NCI-H187 treated with DMSO at 0.1 percent for 48 hours (cell line): ENCODE data around the gene LIN37.
A peak's percentile ranks its signal among the peaks of the same experiment; 100 is the strongest.

Experiments used
- DNase-seq: peaks from one replicate; lab custom pipeline; 2025; lab: John Stamatoyannopoulos, UW

LIN37 gene

GRCh38 chr19:35775046-35775297 is 26.6 kb downstream of the LIN37 start:
- no peak for DNase-seq

- peak; percentile 90 for DNase-seq
These were observed 27.1 kb downstream of the LIN37 start, which contains the start of gene ARHGAP33 for GRCh38 chr19:35775298-35776101. Gene ARHGAP33 (plus strand): TSS chr19:35775564. CDS start chr19:35775659, 95 bp downstream.

DNA sequence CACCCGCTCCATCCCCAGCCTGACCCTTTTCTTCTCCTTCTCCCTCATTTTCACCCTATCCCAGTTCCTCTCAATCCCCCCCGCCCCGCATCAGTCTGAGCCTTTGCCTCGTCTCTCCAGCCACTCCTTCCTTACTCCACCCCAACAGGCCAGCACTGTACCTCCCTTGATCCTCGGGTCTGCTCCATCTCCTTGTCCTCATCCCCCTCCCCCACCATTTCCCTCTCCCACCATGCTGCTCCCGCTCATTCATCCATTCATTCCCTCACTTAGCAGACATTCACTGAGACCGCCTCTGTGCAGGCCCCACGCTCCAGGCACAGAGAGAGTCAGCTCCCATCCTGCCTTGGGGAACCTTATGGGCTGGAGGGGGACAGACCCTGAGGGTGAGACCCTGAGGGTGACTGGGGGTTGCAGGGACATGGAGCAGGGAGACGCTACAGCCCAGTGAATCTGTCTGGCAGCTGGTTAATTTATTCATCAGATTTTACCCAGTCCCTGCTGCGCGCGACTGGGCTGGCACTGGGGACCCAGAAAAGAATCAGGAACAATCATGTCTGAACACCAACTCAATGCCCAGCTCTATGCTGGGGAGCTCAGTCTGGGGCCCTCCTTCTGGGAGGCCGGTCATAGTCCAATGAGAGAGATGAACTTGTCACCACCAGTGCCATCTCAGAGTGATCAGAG is 27.9 kb downstream of the LIN37 start:
- no peak for DNase-seq

GRCh38 chr19:35777086-35777841 is 28.9 kb downstream of the LIN37 start:
- no peak for DNase-seq

GRCh38 chr19:35777961-35778360 is 29.6 kb downstream of the LIN37 start:
- no peak for DNase-seq

- DNase-seq, result no peak
These were observed 30.7 kb downstream of the LIN37 start for GRCh38 chr19:35779033-35779432.

- DNase-seq, result no peak
These were observed 31.7 kb downstream of the LIN37 start for GRCh38 chr19:35780058-35780457.

GRCh38 chr19:35780717-35781116 is 32.3 kb downstream of the LIN37 start:
- DNase-seq, result no peak

- no peak for DNase-seq
These were observed 33.3 kb downstream of the LIN37 start for GRCh38 chr19:35781650-35782049.

DNA sequence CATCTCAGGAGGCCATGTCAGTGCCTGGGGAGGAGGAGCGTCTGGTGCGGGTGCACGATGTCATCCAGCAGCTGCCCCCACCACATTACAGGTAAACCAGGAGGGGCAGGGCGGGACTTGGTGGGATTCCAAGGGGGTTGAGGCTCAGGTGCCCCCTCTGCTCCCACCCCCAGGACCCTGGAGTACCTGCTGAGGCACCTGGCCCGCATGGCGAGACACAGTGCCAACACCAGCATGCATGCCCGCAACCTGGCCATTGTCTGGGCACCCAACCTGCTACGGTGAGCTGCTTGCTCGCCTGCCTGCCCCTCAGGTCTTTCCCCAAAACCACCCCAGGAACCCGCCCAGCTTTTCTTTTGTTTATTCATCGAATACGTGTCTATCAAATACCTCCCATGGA is 34.2 kb downstream of the LIN37 start:
- no peak for DNase-seq

GRCh38 chr19:35783469-35784434 is 35.4 kb downstream of the LIN37 start:
- DNase-seq, result no peak

- DNase-seq, result no peak
These were observed 36.3 kb downstream of the LIN37 start for GRCh38 chr19:35784503-35785338.

GRCh38 chr19:35785339-35785627 is 36.9 kb downstream of the LIN37 start:
- no peak for DNase-seq

DNA sequence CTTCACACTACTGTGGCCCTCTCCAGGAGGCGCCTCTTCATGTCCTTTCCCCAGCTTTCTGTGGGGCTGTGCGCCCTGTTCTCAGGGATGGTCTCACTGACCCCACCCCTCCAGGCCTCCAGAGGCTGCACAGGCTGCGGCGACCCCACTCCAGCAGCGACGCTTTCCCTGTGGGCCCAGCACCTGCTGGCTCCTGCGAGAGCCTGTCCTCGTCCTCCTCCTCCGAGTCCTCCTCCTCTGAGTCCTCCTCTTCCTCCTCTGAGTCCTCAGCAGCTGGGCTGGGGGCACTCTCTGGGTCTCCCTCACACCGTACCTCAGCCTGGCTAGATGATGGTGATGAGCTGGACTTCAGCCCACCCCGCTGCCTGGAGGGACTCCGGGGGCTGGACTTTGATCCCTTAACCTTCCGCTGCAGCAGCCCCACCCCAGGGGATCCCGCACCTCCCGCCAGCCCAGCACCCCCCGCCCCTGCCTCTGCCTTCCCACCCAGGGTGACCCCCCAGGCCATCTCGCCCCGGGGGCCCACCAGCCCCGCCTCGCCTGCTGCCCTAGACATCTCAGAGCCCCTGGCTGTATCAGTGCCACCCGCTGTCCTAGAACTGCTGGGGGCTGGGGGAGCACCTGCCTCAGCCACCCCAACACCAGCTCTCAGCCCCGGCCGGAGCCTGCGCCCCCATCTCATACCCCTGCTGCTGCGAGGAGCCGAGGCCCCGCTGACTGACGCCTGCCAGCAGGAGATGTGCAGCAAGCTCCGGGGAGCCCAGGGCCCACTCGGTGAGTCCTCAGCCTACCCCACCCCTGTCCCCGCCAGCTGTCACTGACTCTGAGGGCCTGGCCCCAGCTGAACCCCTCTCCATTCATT is 38.2 kb downstream of the LIN37 start:
- no peak for DNase-seq

DNA sequence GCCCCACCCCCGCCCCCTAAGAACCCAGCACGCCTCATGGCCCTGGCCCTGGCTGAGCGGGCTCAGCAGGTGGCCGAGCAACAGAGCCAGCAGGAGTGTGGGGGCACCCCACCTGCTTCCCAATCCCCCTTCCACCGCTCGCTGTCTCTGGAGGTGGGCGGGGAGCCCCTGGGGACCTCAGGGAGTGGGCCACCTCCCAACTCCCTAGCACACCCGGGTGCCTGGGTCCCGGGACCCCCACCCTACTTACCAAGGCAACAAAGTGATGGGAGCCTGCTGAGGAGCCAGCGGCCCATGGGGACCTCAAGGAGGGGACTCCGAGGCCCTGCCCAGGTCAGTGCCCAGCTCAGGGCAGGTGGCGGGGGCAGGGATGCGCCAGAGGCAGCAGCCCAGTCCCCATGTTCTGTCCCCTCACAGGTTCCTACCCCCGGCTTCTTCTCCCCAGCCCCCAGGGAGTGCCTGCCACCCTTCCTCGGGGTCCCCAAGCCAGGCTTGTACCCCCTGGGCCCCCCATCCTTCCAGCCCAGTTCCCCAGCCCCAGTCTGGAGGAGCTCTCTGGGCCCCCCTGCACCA is 38.9 kb downstream of the LIN37 start:
- no peak for DNase-seq

GRCh38 chr19:35788205-35788960 is 40.0 kb downstream of the LIN37 start:
- DNase-seq, result no peak

DNA sequence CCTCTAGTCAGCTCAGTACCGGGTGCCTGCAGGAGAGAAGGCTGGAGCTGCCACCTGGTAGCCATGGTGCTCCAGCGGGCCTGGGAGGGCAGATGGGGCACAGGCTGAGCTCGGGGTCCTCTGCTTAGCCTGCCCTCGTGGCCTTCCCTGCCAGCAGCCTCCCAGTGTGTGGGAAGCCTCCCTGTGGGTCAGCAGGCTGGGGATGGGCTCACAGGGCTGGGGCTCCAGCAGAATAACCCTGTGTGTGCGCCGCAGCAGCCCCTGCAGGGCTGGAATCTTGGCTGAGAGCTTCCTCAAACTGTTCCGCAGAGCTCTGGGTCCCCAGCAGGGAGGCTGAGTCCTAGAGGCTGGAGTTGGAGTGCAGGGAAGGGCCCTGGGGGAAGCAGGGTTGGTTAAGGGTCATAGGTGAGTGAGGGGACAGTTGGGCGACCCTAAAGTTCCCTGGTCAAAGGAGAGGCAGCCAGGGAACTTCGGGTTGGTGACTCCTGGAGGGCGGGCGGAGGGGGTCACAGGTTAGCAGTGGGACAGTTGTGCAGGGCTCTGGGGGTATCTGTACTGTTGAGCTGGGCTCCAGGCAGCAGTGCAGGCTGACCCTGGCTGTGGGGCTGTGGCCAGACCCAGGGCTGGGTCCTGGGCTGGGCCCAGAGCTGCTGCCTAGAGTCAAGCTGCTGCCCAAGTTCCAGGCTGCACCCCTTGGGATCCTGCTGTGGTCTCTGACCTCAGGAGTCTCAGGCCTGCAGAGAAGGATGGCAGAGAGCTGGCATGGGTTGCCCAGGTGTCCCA is 41.0 kb downstream of the LIN37 start:
- no peak for DNase-seq
